GM18499 (cell line): ENCODE measurements around the gene MOB3C.
"Not testable (repeated sequence)": the region's sequence is repeated elsewhere in the genome, so short reads cannot be mapped to it uniquely, and the experiment has no call there.

ENCODE experiments used
- ATAC-seq: cut with Tn5 transposase; IDR thresholded peaks from one replicate; pipeline ENCODE4 v1.9.1; 2021; ENCODE audit warnings: moderate number of reproducible peaks; ENCODE audit not compliant: insufficient read depth, unreplicated experiment

Gene MOB3C

DNA sequence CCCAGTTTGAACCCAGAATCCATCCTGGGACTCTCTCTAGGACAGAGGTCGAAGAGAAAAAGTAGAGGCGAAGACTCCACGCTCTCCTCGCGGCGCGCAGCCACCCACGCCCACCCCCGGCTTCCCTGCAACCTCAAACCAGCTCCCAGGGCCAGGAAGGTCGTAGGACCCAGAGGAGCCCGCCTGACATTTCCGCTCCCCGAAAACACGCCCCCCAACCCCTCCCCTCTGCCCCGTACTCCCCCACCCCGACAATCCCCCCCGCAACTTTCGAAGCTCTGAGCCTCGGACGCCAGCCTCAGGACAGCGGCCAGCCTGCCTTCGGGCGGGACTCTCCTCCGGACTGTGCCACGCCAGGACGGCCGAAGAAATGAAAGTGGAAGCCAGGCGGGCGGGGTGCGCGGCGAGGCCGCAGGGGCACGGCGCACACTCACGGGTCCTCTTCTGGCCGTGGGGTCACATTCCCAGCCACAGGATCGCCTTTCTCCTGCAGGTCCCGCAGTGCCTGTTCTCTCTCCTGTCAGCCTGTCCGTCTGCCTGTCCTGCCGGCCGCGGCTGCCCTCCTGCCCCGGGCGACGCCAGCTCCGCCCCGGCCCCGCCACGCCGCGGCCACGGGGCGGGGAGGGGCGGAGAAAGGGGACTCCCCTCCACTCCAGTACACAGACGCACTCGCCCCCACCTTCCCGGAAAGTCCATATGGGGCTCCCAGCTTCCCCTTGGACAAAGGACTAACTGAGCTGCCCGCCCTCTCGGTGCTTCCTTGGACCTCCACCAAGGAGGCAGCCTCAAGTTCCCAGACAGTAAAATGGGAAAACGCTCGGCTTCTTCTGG is at the start of gene MOB3C:
Gene MOB3C (minus strand): TSS at position 535 of the 831 bp plus-strand sequence. CDS start 3,490 bp downstream, outside the sequence.
- no peak for ATAC-seq

DNA sequence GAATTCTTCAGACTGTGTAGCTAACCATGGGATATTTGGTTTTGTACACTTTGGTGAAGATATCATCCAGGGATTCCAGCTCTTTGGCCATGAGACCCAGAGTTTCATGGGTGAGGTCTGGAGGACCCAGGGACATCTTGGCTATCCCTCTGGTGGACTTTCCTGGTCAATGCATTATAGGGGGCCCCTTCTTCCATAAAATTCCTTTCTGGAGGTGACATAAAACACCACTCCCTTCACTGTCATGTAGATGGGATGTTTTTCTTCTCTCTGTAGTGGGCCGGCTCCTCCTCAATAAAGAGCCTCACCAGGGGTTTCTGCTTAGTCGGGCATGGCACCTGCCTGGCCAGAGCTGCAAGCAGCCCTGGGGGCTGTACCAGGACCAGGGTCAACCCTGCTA is 49.4 kb upstream of the MOB3C start:
- ATAC-seq: no peak

DNA sequence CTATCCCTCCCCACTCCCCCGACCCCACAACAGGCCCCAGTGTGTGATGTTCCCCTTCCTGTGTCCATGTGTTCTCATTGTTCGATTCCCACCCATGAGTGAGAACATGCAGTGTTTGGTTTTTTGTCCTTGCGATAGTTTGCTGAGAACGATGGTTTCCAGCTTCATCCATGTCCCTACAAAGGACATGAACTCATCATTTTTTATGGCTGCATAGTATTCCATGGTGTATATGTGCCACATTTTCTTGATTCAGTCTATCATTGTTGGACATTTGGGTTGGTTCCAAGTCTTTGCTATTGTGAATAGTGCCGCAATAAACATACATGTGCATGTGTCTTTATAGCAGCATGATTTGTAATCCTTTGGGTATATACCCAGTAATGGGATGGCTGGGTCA is 46.3 kb upstream of the MOB3C start:
- ATAC-seq: not testable (repeated sequence)

DNA sequence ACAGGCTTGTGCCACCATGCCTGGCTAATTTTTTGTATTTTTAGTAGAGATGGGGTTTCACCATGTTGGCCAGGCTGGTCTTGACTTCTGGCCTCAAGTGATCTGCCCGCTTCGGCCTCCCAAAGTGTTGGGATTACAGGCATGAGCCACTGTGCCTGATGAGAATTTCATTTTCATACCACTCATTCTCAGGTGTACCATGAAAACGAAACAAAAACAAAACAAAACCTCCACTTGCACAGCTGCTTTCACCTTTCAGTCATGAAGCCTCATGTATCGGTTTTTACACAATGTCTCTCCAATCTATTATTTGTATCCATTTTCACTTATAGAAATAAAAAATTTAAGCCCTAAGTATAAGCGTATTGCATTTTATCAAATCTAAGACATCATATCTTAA is 43.5 kb upstream of the MOB3C start:
- not testable (repeated sequence) for ATAC-seq

DNA sequence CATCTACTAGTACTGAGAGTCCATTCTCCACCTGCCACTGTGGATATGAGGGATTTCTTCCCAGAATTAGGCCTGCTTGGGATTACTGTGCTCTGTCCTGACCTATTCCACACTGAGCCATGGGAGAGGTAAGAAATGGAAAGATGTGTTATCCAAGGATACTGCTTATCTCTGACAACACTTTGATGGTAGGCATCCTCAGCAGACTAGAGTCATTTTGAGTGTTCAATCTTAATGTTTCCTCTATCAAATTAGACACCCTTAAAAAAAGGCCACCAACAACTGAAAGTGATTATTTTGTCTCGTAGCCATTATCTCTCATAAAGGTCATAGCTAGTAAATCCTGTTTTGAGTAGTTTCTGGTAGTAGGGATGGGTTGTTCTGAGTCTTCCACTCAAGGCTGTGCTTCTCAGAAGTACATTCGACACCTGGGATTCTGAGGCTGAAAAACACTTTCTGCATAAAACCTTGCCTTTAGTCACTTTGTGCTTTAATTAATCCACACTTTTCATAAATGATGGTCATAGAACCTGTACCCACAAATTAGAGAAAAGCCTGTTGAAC is 42.8 kb upstream of the MOB3C start:
- no peak for ATAC-seq

DNA sequence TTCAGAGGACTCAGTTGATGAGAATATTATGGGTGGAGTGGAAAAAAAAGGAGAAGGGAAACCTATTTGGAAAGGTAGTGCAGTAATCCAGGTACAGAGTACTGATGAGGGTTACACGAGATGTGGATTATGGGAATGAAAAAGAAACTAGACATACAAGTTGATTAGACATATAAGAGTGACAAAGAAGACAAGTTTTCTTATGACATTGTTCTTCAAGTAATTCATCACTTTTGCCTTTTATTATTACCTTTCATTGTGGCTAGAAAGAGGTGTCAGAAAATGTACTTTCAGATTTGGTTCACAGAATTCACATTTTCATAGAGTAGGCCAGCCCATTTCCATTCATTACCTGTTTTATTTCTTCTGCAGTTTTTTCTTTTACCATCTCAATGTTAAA is 41.2 kb upstream of the MOB3C start:
- no peak for ATAC-seq

DNA sequence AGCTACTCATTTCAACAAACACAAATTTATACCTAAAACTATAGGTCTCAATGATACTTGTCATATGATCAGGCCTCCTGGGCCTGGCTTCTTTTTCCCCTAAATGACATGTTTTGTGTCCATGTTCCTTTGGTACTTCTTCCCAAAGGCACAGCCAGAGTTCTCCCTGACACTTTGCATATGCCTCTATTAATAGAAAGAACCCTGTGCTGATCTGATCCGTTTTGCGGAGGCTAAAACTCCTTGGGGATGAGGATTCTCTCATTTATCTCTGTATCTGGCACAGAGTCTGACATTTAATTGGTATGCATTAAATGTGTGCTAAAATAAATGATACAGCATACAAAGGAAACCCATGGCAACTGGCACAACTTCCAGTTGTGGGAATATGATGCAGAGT is 40.0 kb upstream of the MOB3C start:
- no peak for ATAC-seq

DNA sequence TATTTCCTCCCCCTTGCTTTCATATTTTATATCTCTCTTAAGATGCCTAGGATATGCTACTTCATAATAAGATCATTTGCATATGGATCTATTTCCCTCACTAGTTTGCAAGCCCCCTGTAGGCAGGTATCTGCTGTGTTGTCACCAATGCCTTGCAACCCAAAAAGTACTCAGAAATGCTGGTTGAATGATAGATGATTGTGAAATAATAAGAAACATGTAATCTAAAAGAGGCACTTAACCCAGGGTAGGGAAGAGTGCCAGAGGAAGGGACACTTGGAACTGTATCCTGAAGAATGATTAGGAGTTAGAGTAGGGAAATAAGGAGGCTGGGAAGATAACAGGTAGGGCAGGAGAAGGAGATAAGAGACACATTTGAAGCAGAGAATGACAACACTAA is 39.2 kb upstream of the MOB3C start:
- no peak for ATAC-seq

DNA sequence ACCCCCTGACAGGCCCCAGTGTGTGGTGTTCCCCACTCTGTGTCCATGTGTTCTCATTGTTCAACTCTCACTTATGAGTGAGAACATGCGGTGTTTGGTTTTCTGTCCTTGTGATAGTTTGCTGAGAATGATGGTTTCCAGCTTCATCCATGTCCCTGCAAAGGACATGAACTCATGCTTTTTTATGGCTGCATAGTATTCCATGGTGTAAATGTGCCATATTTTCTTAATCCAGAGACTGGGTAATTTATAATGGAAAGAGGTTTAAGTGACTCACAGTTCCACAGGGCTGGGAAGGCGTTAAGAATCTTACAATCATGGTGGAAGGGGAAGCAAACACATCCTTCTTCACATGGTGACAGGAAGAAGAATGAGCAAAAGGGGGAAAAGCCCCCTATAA is 38.1 kb upstream of the MOB3C start:
- not testable (repeated sequence) for ATAC-seq

DNA sequence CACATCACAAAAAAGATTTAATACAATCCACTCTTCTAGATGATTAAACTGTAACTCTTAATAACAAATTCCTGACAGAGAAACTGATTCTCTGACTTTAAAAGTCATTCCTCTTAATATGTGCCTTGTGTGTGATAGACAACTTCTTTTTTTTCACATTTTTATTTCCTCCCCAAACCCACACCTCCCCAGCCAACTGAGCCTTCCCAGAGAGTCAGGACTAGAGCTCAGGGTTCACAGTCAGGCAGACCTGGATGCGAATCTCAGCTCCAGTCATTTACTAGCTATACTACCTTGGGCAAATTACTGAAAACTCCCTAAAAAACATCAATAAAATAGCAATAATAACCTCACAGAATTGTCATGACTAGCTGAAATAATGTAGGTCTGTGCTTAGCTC is 37.4 kb upstream of the MOB3C start:
- no peak for ATAC-seq

DNA sequence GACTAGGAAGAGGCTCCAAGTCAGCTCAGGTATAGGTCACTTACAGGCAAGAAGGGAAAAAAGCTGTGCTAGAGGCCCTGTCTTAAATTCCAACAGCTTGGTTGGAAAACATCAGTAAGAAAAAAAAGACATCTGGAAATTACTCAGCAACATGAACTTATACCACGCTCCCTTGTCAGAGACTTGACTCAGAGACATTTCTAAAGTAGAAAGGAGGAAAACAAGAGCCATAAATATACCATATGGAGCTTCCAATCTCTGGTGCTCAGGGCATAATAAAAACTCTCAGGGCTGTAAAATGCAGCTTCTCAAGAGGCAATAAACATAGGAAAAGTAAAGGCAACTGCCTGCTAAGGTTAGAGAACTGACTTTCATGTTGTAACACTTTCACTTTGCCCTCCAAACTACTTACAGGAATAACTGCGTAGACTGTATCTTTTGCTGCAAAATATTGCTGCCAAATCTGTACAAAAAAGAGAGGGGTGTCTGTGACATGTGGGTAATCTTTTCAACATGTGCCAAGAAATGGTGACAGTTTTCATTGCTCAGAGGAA is 36.9 kb upstream of the MOB3C start:
- ATAC-seq: no peak

DNA sequence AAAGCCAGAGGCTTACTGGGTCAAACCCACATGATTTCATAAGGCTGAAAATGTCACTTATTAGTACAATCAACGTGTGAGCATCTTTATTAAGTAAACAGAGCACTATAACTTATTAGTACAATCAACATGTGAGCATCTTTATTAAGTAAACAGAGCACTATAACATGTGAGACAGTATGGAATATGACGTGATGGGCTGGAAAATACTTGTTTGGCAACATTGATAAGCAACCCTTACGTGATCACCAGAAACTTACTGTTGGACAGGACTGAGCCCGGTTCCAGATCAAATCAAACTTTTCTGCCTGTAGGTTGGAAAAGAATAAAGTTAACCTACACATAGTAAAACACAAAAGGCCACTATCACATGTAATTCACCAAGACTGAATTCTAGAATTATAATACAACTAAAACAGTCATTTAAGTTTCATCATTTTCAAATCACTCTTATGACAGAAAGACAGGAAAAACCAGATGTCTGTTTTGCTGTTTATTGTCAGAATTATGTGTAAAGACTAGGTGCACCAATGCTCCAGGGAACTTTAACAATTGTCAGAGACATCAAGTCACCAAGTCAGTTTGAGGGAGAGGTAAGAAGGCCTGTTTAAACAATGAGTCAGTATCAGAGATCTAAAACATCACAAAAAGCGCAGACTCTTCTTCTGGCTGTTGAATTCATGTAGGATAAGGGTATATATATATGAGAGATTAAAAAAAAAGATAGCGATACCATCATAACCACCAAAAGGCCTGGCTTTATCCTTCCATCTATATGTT is 35.9 kb upstream of the MOB3C start:
- ATAC-seq: no peak

DNA sequence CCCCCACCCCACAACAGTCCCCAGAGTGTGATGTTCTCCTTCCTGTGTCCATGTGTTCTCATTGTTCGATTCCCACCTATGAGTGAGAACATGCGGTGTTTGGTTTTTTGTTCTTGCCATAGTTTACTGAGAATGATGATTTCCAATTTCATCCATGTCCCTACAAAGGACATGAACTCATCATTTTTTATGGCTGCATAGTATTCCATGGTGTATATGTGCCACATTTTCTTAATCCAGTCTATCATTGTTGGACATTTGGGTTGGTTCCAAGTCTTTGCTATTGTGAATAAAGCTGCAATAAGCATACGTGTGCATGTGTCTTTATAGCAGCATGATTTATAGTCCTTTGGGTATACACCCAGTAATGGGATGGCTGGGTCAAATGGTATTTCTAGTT is 34.5 kb upstream of the MOB3C start:
- ATAC-seq: not testable (repeated sequence)

DNA sequence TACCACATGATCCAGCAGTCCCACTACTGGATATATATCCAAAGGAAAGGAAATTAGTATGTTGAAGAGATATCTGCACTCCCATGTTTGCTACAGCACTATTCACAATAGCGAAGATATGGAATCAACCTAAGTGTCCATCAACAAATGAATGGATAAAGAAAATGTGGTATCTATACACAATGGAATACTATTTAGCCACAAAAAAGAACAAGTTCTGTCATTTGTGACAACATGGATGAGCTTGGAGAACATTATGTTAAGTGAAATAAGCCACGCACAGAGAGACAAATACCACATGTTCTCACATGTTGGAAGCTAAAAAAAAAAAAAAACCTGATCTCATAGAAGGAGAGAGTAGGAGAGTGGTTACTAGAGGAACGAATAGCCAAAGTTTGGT is 33.9 kb upstream of the MOB3C start:
- ATAC-seq: no peak

DNA sequence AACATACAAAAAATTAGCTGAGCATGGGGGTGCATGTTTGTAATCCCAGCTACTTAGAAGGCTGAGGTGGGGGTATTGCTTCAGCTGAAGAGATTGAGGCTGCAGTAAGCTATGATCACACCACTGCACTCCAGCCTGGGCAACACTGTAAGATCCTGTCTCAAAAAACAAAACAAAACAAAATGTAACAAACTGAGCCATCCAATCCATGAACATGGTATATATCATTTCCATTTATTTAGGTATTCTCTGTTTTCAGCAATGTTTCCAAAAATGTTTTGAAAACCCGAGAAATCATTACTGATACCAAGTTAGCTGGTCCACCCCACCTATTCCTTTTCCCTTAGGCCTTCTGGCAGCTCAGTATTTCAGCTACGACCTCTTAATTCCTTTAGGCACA is 33.2 kb upstream of the MOB3C start:
- no peak for ATAC-seq

DNA sequence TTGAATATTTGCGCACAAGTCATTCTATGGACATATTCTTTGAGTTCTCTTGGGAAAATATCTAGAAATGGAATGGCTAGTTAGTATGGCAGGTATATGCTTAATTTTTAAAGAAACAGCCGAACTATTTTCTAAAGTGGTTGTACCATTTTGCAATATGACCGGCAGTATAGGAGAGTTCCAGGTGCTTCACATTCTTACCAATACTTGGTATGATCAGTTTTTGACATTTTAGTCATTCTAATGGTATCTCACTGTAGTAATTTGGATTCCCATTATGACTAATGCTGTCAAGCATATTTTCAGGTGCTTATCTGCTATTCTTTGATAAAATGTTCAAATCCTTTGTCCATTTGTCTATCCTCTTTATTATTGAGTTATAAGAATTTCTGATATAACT is 31.0 kb upstream of the MOB3C start:
- ATAC-seq: no peak

DNA sequence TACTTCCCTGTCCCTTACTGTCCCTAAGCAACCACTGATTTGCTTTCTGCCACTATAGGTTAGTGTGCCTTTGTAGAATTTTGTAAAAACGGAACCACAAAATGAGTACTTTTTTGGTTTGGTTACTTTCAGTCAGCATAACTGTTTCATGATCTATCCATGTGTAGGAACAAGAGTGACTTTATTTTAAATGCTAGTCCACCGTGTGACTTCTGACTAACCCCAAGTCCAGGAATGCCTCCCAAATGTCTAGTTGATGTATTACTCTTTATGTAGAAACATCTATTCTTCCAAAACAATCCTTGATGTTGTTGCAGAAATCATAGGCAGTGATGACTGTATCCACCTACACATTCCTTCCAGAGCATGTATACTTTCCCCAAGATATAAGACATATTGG is 30.2 kb upstream of the MOB3C start:
- no peak for ATAC-seq

DNA sequence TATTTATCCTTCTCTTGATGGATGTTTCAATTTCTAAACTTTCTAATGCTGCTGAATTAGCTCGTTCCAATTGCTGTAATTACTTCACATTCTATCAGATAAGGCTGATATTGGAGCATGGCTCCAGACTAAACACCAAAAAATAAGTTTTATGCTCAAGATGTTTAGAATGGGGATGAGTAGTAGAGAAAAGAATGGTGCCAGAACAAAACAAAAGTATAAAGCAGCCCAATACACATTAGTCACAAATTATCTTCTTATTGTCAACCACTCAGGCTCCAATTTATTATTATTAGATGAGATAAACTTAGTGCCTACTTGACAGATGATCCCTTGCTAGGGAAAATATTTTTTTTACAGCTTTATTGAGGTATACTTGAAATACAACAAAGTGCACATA is 29.7 kb upstream of the MOB3C start:
- no peak for ATAC-seq

DNA sequence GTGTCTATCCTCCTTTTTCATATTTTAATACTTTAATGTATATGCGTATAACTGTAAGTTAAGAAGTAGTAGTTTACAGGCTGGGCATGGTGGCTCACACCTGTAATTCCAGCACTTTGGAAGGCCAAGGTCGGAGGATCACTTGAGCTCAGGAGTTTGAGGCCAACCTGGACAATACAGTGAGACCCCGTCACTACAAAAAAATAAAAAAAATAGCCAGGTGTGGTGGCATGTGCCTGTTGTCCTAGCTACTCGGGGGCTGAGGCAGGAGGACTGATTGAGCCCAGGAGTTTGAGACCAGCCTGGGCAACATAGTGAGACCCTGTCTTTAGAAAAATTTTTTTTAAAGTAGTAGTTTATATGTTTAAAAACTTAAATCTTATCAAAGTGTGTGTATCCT is 29.2 kb upstream of the MOB3C start:
- ATAC-seq: no peak

DNA sequence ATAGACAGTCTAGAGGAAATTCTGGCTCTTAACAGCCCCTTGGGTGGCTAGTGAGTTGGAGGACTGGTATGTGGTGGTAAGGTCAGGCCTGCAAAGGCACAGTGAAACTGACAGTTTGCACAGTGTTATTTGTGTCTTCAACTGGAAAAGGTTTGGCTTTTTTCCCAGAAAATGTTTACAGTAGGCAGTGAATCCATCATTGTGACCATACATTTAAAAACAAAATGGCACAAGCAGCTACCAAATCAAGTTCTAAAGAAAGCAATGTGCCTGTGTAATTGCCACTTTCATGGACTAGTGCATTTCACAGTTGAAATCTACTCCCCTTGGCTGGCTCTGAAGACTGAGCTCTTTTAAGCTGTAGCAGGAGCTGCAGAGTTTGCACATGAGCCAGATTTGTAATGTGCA is 26.8 kb upstream of the MOB3C start:
- no peak for ATAC-seq

DNA sequence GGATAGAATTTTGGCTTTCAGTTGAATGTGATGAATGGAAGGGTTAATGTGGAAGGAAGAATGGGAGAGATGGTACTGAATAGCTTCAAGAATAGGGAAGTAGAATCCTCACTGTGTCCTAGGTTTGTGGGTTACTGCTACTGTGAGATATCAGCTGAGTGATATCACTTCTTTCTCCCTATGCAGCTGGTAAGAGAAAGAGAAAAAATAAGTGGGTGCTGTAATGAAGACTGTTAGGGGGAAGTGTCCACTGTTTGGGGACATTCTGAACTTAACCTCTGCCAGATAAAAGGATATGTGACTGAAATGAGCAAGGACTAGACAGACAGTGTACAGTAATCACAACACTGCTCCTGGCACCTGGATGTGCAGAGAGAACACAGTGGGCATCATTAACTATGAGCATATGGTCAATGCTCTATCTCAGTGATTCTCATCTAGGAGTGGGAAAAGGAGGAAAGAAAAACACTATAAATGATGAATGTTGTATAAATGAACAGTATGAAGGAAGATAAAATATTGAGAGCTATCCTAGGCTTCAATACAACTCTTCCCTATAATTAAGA is 25.6 kb upstream of the MOB3C start:
- ATAC-seq: no peak
